COLO668 (cell line): Measurements from ENCODE around the gene SERPINA5.

Experiments
- DNase-seq: peaks from one replicate; lab custom pipeline; 2025; ENCODE audit not compliant: unreplicated experiment; lab: John Stamatoyannopoulos, UW

Gene SERPINA5

GRCh38 chr14:94548999-94549985 lies 31.9 kb upstream of the SERPINA5 start:
- DNase-seq: peak; percentile 63

- DNase-seq: no peak
These were observed 31.2 kb upstream of the SERPINA5 start for GRCh38 chr14:94550041-94550440.

GRCh38 chr14:94555991-94556390 lies 25.2 kb upstream of the SERPINA5 start:
- DNase-seq: no peak

GRCh38 chr14:94557327-94557726 lies 23.9 kb upstream of the SERPINA5 start:
- no peak for DNase-seq

- DNase-seq: no peak
These were observed 22.4 kb upstream of the SERPINA5 start for GRCh38 chr14:94558842-94559241.

GRCh38 chr14:94559638-94560290 lies 21.5 kb upstream of the SERPINA5 start:
- DNase-seq: no peak

- DNase-seq: no peak
These were observed 20.9 kb upstream of the SERPINA5 start for GRCh38 chr14:94560291-94560665.

- DNase-seq: no peak
These were observed 20.2 kb upstream of the SERPINA5 start, which contains the start of gene SERPINA4 for GRCh38 chr14:94560751-94561655. Gene SERPINA4 (plus strand): TSS chr14:94561442. CDS start chr14:94563483, 2,041 bp downstream.

- no peak for DNase-seq
These were observed 19.6 kb upstream of the SERPINA5 start for GRCh38 chr14:94561656-94562010.

GRCh38 chr14:94562022-94562421 lies 19.2 kb upstream of the SERPINA5 start:
- DNase-seq: no peak

GRCh38 chr14:94562941-94563883 lies 18.0 kb upstream of the SERPINA5 start:
- no peak for DNase-seq

- no peak for DNase-seq
These were observed 16.8 kb upstream of the SERPINA5 start for GRCh38 chr14:94564381-94564780.

GRCh38 chr14:94568186-94568585 lies 13.0 kb upstream of the SERPINA5 start:
- no peak for DNase-seq

- no peak for DNase-seq
These were observed 11.7 kb upstream of the SERPINA5 start for GRCh38 chr14:94569381-94570001.

GRCh38 chr14:94570002-94570400 lies 11.2 kb upstream of the SERPINA5 start:
- DNase-seq: no peak

GRCh38 chr14:94570440-94570839 lies 10.8 kb upstream of the SERPINA5 start:
- no peak for DNase-seq

- DNase-seq: no peak
These were observed 9.8 kb upstream of the SERPINA5 start for GRCh38 chr14:94571395-94571794.

GRCh38 chr14:94571950-94572349 lies 9.3 kb upstream of the SERPINA5 start:
- no peak for DNase-seq

GRCh38 chr14:94572637-94573303 lies 8.5 kb upstream of the SERPINA5 start:
- no peak for DNase-seq
